Activated T-helper 17 cell treated with anti-CD3 and anti-CD28 coated beads, Interleukin-2, amount 50 U/mL, for 72 hours (primary cell): ENCODE measurements around the gene MED13L. TPM values are rescaled to one million over a fixed set of nuclear protein-coding genes. Genes with fewer than 3 reads are reported as not detected.

Source experiments
- ATAC-seq: fragments of 150-1000 bp; cut with Tn5 transposase; replicated peaks from 2 replicates; pipeline ENCODE4 v1.10.0; 2021; ENCODE audit warnings: mild to moderate bottlenecking, moderate library complexity
- H3K27ac Mint-ChIP-seq: one replicate; pipeline ENCODE4 v1.8.0; 2022; ENCODE audit warnings: mixed read lengths
- H3K27me3 Mint-ChIP-seq: one replicate; pipeline ENCODE4 v1.8.0; 2022; ENCODE audit warnings: mixed read lengths
- H3K36me3 Mint-ChIP-seq: one replicate; pipeline ENCODE4 v1.8.0; 2022; ENCODE audit warnings: low read depth, mild to moderate bottlenecking, mixed read lengths
- H3K4me1 Mint-ChIP-seq: one replicate; pipeline ENCODE4 v1.8.0; 2022; ENCODE audit warnings: mixed read lengths
- H3K4me3 Mint-ChIP-seq: one replicate; pipeline ENCODE4 v1.8.0; 2022; ENCODE audit warnings: mild to moderate bottlenecking, mixed read lengths
- H3K9me3 Mint-ChIP-seq: one replicate; pipeline ENCODE4 v1.8.0; 2022; ENCODE audit warnings: mixed read lengths
- total RNA-seq, 2 donors: library from RNA; stranded (reverse); gene quantifications; one replicate each; pipeline ENCODE4 v1.2.3, GENCODE V29; 2022

Gene MED13L
- total RNA-seq, 2 donors from 2014 or later, result 49.9 to 56.2 TPM

GRCh38 chr12:116066381-116067230 is 210.9 kb downstream of the MED13L start:
- peak; percentile 50 for ATAC-seq
- Mint-ChIP-seq H3K27ac (peak overlapping the region; percentile 63), H3K4me3 (no peak overlapping the region), H3K4me1 (peaks cover 13% of the 10 kb centered on the region), H3K9me3 (no peaks in the 10 kb centered on the region), H3K36me3 (no peaks in the 10 kb centered on the region), H3K27me3 (no peaks in the 10 kb centered on the region)

GRCh38 chr12:116065606-116066005 is 211.9 kb downstream of the MED13L start:
- Mint-ChIP-seq H3K9me3 (no peaks in the 10 kb centered on the region), H3K27ac (no peak overlapping the region), H3K4me3 (no peak overlapping the region), H3K27me3 (no peaks in the 10 kb centered on the region), H3K4me1 (peaks cover 18% of the 10 kb centered on the region), H3K36me3 (no peaks in the 10 kb centered on the region)
- no peak for ATAC-seq

- ATAC-seq, result no peak
- Mint-ChIP-seq H3K27me3 (no peaks in the 10 kb centered on the region), H3K4me1 (peaks cover 19% of the 10 kb centered on the region), H3K36me3 (no peaks in the 10 kb centered on the region), H3K9me3 (no peaks in the 10 kb centered on the region), H3K4me3 (no peak overlapping the region), H3K27ac (no peak overlapping the region)
These were observed 213.0 kb downstream of the MED13L start for GRCh38 chr12:116064493-116064892.

- Mint-ChIP-seq H3K27ac (no peak overlapping the region), H3K4me1 (peaks cover 15% of the 10 kb centered on the region), H3K36me3 (no peaks in the 10 kb centered on the region), H3K9me3 (no peaks in the 10 kb centered on the region), H3K27me3 (no peaks in the 10 kb centered on the region), H3K4me3 (no peak overlapping the region)
- ATAC-seq, result no peak
These were observed 214.8 kb downstream of the MED13L start for GRCh38 chr12:116062698-116063097.

- Mint-ChIP-seq H3K4me3 (peak overlapping the region; percentile 80), H3K4me1 (peaks cover 12% of the 10 kb centered on the region), H3K27me3 (no peaks in the 10 kb centered on the region), H3K36me3 (no peaks in the 10 kb centered on the region), H3K9me3 (no peaks in the 10 kb centered on the region), H3K27ac (peak overlapping the region; percentile 84)
- ATAC-seq, result peak; percentile 97
These were observed 216.7 kb downstream of the MED13L start for GRCh38 chr12:116060764-116061163.

GRCh38 chr12:116059904-116060303 is 217.6 kb downstream of the MED13L start:
- Mint-ChIP-seq H3K27me3 (no peaks in the 10 kb centered on the region), H3K4me1 (peaks cover 12% of the 10 kb centered on the region), H3K36me3 (no peaks in the 10 kb centered on the region), H3K4me3 (no peak overlapping the region), H3K27ac (no peak overlapping the region), H3K9me3 (no peaks in the 10 kb centered on the region)
- ATAC-seq, result no peak

- H3K36me3 Mint-ChIP-seq, result no peaks in the 10 kb centered on the region
- H3K4me3 Mint-ChIP-seq, result no peak overlapping the region
- ATAC-seq, result no peak
- peaks cover 19% of the 10 kb centered on the region for H3K4me1 Mint-ChIP-seq
- no peaks in the 10 kb centered on the region for H3K27me3 Mint-ChIP-seq
- H3K9me3 Mint-ChIP-seq, result no peaks in the 10 kb centered on the region
- no peak overlapping the region for H3K27ac Mint-ChIP-seq
These were observed 218.9 kb downstream of the MED13L start for GRCh38 chr12:116058574-116058973.

- H3K4me3 Mint-ChIP-seq, result no peak overlapping the region
- H3K27me3 Mint-ChIP-seq, result no peaks in the 10 kb centered on the region
- ATAC-seq, result no peak
- H3K4me1 Mint-ChIP-seq, result peaks cover 23% of the 10 kb centered on the region
- H3K9me3 Mint-ChIP-seq, result no peaks in the 10 kb centered on the region
- H3K27ac Mint-ChIP-seq, result no peak overlapping the region
- no peaks in the 10 kb centered on the region for H3K36me3 Mint-ChIP-seq
These were observed 220.1 kb downstream of the MED13L start for GRCh38 chr12:116057356-116057755.

GRCh38 chr12:116055895-116056607 is 221.4 kb downstream of the MED13L start:
- Mint-ChIP-seq H3K36me3 (no peaks in the 10 kb centered on the region), H3K27ac (no peak overlapping the region), H3K9me3 (no peaks in the 10 kb centered on the region), H3K27me3 (no peaks in the 10 kb centered on the region), H3K4me1 (peaks cover 22% of the 10 kb centered on the region), H3K4me3 (no peak overlapping the region)
- peak; percentile 51 for ATAC-seq

GRCh38 chr12:116054280-116054679 is 223.2 kb downstream of the MED13L start:
- H3K4me1 Mint-ChIP-seq, result peaks cover 17% of the 10 kb centered on the region
- H3K9me3 Mint-ChIP-seq, result no peaks in the 10 kb centered on the region
- no peaks in the 10 kb centered on the region for H3K27me3 Mint-ChIP-seq
- H3K36me3 Mint-ChIP-seq, result no peaks in the 10 kb centered on the region
- no peak overlapping the region for H3K4me3 Mint-ChIP-seq
- ATAC-seq, result no peak
- H3K27ac Mint-ChIP-seq, result no peak overlapping the region

- Mint-ChIP-seq H3K4me3 (no peak overlapping the region), H3K4me1 (peaks cover 17% of the 10 kb centered on the region), H3K9me3 (no peaks in the 10 kb centered on the region), H3K36me3 (no peaks in the 10 kb centered on the region), H3K27ac (no peak overlapping the region), H3K27me3 (no peaks in the 10 kb centered on the region)
- ATAC-seq, result no peak
These were observed 223.9 kb downstream of the MED13L start for GRCh38 chr12:116053479-116054200.

GRCh38 chr12:116050275-116050674 is 227.2 kb downstream of the MED13L start:
- Mint-ChIP-seq H3K27ac (no peak overlapping the region), H3K27me3 (no peaks in the 10 kb centered on the region)

GRCh38 chr12:116048879-116049278 is 228.6 kb downstream of the MED13L start:
- H3K4me1 Mint-ChIP-seq, result peaks cover 19% of the 10 kb centered on the region
- no peak overlapping the region for H3K27ac Mint-ChIP-seq
- ATAC-seq, result no peak
- no peaks in the 10 kb centered on the region for H3K36me3 Mint-ChIP-seq
- no peaks in the 10 kb centered on the region for H3K27me3 Mint-ChIP-seq
- no peaks in the 10 kb centered on the region for H3K9me3 Mint-ChIP-seq
- H3K4me3 Mint-ChIP-seq, result no peak overlapping the region

More at GRCh38 chr12:116050275-116050674, 227.2 kb downstream of the MED13L start:
- Mint-ChIP-seq H3K4me1 (peaks cover 13% of the 10 kb centered on the region), H3K36me3 (no peaks in the 10 kb centered on the region), H3K4me3 (no peak overlapping the region), H3K9me3 (no peaks in the 10 kb centered on the region)
- ATAC-seq, result no peak

- Mint-ChIP-seq H3K4me1 (peaks cover 13% of the 10 kb centered on the region), H3K36me3 (no peaks in the 10 kb centered on the region), H3K27me3 (no peaks in the 10 kb centered on the region), H3K9me3 (no peaks in the 10 kb centered on the region), H3K27ac (no peak overlapping the region), H3K4me3 (no peak overlapping the region)
- ATAC-seq, result no peak
These were observed 231.5 kb downstream of the MED13L start for GRCh38 chr12:116046039-116046438.
